Fibroblast of mammary gland (primary cell): ENCODE results near the gene TAF3.
"Not testable (repeated sequence)": the region's sequence is repeated elsewhere in the genome, so short reads cannot be mapped to it uniquely, and the experiment has no call there.

Experiments used
- DNase-seq: peaks from one replicate; pipeline ENCODE4 v3.0.0-alpha.2; 2010; ENCODE audit warnings: low read depth
- H3K4me3 ChIP-seq: 2 replicates; pipeline ENCODE4 v1.5.1; 2011; ENCODE audit warnings: low read depth, mild to moderate bottlenecking, low read length, moderate library complexity; ENCODE audit not compliant: control insufficient read depth
- CTCF ChIP-seq: conservative IDR thresholded peaks from 2 replicates; pipeline ENCODE4 v1.5.1; 2011; ENCODE audit warnings: low read depth, low read length, inconsistent platforms; ENCODE audit not compliant: control insufficient read depth, insufficient read depth

Gene TAF3

GRCh38 chr10:8026349-8027259 lies 208.3 kb downstream of the TAF3 start:
- no peak for TF ChIP-seq CTCF
- no peak for DNase-seq
- H3K4me3 ChIP-seq = no peak overlapping the region

GRCh38 chr10:8031211-8031610 lies 212.9 kb downstream of the TAF3 start:
- not testable (repeated sequence) for H3K4me3 ChIP-seq, DNase-seq

GRCh38 chr10:8032558-8032957 lies 214.3 kb downstream of the TAF3 start:
- H3K4me3 ChIP-seq = no peak overlapping the region
- no peak for TF ChIP-seq CTCF
- DNase-seq = no peak

- TF ChIP-seq CTCF = no peak
Measured at GRCh38 chr10:8033812-8034465, 215.6 kb downstream of the TAF3 start.

GRCh38 chr10:8034466-8035005 lies 216.2 kb downstream of the TAF3 start:
- H3K4me3 ChIP-seq = no peak overlapping the region
- DNase-seq = no peak

More at GRCh38 chr10:8033812-8034465, 215.6 kb downstream of the TAF3 start:
- DNase-seq = no peak
- no peak overlapping the region for H3K4me3 ChIP-seq

GRCh38 chr10:8035006-8035640 lies 216.8 kb downstream of the TAF3 start:
- DNase-seq = no peak
- TF ChIP-seq CTCF = no peak
- H3K4me3 ChIP-seq = no peak overlapping the region

More at GRCh38 chr10:8034466-8035005, 216.2 kb downstream of the TAF3 start:
- TF ChIP-seq CTCF = no peak
